Measurements from ENCODE around the gene CYP46A1.
A peak's percentile ranks its signal among the peaks of the same experiment; 100 is the strongest.

Gene CYP46A1

DNA sequence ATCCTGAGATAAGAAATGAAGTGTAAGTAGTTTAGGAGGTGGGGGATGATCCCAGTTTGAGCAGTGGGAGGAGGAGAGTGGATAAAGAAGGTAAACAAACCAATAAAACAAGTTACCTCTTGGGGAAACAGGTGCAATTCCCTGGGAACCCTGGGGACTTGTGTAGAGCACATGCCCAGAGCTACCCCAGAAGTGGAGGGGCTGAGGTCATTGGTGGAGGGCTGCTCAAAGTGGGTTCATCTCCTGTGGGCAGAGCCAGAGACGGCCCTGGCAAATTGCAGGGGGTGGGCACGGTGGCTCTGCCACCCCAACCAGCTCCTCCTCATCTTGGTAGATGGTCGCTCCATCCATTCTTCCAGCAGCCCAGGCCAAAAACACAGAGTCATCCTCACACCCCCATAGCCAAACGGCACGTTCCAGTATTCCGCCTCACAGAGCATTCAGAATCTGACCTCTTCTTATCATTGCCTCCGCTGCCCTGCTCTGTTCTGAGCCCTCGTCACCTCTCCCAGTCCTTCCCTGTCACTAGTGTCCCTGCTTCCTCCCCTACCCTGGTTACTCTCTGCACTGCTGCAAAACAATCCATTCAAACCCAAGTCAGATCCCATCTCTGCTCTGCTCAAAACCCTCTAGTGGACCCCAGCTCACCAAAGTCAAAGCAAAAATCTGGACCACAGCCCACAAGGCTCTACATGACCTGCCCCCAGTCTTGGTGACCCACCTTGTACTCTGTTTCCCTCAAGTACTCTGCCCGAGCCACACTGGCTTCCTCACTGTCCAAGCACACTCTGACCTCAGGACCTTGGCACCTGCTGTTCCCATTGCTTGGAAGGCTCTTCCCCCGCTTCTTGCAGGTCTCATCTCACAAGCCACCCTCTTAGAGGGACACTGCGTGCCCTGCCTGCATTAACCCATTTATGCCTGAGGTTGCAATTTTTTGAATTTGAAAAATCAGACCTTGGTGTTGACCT, 5.5 kb downstream of the CYP46A1 start:
- peak in 1 of 14 donors; percentile 1 for DNase-seq

DNA sequence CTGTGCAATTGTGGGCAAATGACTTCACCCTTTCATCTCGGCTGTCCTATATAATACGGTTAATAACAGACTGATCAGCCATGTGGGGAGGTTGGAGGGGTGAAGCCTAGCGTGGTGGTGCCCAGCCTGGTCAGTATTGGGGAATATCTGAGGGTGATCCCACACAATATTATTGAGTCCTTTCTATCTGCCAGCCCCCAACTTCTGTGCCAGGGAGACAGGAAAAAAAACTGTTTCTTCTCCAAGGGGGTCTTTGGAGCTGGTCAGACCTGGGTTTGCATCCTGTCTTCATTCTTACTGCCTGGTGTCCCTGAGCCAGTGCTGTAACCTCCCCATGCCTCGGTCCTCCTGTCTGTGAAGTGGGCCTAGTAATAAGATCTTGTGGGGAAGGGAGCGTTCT, 6.5 kb downstream of the CYP46A1 start:
- no peak for DNase-seq

DNA sequence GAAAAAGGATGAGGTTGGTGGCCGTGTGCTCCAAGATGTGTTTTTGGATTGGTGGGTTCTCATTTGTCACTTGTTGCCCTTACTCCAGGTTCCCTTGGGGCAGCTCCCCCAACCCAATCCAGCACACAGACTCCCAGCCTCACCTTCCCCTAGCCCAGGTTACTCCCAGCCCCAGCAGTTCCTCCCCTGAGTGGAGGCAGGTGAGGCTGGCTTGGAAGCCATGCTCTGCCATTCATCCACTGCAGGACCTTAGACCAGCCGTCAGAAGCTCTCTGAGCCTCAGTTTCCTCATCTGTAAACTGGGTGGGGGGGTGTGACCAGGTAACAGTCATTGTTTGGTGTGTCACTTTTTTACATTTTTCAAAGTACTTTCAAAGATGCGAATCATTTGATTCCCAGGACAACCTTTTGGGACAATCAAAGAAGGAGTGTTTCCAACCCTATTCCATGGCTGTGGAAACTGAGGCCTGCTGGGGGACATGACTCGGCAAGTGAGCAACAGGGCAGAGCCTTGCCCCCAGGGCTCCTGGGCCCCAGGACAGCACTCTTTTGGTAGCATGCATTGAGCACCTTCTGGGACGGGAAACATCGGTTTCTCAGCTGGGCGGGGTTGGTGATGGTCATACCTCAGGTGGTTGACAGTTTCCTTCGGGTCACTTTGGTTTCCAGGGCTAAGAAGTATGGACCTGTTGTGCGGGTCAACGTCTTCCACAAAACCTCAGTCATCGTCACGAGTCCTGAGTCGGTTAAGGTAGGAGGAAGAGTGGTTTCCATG, 7.2 kb downstream of the CYP46A1 start:
- DNase-seq = no peak

DNA sequence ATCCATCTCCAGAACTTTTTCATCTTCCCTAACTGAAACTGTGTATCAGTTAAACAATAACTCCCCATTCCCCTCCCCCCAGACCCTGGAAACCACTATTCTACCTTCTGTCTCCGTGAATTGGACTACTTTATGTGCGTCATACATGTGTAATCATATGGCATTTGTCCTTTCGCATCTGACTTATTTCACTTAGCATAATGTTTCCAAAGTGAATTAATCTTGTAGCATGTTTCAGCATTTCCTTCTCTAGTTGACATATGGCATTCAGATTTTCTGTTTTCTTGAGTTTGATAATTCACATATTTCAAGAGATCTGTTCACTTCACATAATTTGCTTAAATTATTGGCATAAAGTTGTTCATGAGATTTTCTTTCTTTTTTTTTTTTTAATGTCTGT, 9.8 kb downstream of the CYP46A1 start:
- no peak for DNase-seq

DNA sequence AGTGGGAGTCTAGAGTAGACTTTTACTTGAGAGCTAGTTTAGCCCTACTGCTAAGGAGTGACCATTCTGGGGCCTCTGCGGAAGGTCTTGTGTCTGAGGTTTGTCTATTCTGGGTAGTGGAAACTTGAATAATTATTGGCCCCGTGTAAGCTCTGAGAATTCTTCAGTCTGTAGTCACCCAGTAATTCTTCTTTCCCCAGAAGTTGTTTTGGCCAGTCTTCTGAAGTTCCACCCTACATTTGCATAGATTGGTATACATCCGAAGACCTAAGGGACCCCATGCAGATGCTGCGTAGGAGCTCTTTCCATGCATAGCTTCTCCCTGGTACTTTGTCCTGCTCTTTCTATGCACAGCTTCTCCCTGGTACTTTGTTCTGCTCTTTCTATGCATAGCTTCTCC, 12.8 kb downstream of the CYP46A1 start:
- no peak for DNase-seq

DNA sequence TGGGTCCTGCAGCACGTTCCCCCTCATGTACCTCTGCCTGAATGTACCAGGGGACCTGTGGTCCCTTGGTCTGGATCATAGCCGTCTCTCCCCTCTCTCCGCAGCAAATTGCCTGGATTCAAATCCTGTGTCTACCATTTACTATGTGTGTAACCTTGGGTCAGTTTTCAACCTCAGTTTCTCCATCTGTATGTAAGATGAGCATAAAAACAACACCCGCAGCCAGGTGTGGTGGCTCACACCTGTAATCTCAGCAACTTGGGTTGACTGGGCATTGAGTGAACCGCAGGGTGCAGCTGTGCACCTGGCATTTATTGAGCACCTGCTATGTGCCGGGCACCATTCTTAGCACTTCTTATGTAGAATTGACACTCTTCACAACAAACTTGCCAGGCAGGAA, 14.1 kb downstream of the CYP46A1 start:
- DNase-seq = no peak

DNA sequence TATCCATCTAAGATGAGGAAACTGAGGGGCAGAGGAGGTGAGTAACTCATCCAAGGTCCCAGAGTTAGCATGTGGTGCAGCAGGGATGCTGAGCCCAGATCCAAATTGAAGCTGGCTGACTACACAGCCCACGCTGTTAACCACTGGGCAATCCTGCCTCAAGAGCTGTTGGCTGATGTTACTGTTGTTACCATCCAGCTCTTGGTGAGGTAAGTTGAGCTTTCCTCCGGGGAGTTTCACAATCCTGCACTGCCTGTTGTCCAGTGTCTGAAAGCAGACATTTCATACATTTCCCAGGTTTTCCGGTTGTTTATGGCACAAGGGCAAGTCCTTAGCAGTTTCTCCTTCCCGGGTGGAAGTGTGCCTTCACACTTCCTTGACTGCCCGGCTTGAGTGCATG, 14.5 kb downstream of the CYP46A1 start:
- no peak for DNase-seq

DNA sequence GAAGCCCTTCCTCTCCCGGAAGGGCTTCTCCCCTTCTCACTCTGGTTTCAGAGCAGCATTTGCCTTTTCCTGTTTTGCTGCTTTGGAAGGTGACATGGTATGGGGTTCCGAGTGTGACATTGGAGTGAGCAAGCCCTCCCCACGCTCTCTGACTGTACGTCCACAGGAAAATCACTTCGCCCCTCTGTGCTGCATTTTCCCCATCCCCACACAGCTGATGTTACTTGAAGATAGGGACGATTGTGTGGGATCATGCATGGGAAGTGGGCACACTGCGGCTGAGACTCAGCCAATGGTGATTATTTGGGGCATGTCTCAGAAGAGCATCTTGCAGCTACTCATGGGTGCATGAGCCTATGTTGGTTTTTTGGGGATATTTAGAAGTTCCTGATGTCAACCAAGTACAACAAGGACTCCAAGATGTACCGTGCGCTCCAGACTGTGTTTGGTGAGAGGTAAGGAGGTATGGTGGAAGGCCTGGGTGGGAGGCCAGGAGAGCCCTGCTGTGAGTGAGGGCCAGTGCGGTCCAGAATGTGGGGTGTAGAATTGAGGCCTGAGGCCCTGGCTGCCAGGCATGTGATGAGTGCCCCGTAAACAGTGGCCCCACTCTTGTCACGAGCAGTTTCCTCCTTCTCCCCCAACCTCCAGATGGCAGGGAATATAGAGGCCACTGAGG, 15.1 kb downstream of the CYP46A1 start:
- DNase-seq = no peak

DNA sequence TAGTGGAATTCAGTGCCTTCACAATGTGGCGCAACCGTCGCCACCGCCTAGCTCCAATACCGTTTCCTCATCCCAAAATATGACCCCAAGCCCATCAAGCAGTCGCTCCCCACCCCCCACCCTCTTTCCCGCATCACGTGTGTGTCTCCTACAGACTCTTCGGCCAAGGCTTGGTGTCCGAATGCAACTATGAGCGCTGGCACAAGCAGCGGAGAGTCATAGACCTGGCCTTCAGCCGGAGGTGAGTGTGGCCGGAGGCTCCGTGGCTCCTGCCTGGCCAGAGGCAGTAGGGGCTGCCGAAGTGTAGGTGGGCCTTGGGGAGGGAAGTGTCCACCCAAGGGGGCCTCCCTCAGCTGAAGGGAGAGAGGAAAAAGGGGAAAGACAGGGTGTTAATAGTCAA, 15.8 kb downstream of the CYP46A1 start:
- no peak for DNase-seq

DNA sequence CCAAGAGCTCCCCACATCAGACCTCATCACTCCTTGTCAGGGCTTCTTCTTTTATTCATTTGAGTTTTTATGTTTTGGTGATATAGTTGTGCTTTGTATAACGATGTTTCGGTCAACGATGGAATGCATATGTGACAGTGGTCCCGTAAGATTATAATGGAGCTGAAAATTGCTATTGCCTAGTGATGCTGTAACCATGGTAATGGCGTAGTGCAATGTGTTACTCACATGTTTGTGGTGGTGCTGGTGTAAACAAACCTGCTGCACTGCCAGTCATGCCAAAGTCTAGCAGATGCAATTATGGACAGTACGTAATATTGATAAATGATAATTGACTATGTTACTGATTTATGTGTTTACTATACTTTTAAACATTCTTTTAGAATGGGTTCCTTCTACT, 16.3 kb downstream of the CYP46A1 start:
- DNase-seq = no peak

DNA sequence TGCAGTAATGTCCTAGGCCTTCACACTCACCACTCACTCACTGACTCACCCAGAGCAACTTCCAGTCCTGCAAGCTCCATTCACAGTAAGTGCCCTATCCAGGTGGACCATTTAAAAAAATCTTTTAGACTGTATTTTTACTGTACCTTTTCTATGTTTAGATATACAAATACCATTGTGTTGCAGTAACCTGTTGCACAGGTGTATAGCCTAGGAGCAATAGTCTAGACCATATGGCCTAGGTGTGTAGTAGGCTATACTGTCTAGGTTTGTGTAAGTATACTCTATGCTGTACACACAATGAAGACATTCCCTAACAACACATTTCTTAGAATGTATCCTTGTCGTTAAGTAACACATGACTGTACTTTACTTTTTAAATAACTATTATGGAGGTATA, 17.2 kb downstream of the CYP46A1 start:
- no peak for DNase-seq

DNA sequence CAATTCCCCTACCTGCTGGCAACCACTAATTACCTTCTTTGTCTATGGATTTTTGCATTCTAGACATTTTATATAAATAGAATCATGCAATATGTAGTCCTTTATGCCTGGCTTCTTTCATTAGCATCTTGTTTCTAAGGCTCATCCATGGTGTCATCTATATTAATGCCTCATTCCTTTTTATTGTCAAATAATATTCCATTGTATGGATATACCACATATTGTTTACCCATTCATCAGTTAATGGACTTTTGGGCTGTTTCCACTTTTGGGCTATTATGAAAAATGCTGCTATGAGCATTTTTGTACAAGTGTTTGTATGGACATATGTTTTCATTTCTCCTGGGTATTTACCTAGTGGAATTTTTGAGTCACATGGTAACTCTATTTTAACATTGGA, 18.0 kb downstream of the CYP46A1 start:
- DNase-seq = no peak

DNA sequence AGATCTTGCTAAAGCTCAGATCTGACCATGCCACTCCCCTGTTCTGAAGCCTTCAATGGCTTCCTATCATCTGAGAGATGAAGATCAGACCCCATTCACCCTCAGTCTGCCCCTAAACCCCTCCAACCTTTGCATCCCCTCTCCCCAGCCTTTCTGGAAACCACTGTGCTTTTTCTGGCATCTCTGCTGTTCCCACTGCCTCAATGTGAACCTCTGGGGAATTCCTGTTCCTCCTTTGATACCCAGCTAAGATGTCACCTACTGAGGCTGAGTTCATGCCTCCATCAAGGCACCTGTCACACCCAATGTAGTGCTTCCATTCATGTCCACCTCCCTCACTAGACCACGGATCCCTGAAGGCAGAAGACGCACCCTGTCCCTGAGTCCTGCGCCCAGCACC, 19.3 kb downstream of the CYP46A1 start:
- no peak for DNase-seq

DNA sequence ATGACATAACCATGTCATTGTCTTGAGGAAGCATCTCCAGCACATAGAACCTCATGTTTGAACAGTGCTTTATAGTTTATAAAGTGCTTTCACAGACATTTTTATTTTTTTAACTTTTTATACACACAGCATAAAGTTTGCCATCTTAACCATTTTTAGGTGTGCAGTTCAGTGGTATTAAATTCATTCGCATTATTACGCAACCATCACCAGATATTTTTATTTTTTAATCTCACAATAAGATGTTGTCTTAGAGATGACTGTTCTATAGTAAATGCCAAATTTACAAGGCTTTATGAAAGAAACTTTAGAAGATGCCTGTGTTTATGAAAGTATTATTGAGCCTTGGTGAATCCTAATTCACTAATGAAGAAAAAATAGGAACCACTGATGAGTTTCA, 19.9 kb downstream of the CYP46A1 start:
- no peak for DNase-seq

DNA sequence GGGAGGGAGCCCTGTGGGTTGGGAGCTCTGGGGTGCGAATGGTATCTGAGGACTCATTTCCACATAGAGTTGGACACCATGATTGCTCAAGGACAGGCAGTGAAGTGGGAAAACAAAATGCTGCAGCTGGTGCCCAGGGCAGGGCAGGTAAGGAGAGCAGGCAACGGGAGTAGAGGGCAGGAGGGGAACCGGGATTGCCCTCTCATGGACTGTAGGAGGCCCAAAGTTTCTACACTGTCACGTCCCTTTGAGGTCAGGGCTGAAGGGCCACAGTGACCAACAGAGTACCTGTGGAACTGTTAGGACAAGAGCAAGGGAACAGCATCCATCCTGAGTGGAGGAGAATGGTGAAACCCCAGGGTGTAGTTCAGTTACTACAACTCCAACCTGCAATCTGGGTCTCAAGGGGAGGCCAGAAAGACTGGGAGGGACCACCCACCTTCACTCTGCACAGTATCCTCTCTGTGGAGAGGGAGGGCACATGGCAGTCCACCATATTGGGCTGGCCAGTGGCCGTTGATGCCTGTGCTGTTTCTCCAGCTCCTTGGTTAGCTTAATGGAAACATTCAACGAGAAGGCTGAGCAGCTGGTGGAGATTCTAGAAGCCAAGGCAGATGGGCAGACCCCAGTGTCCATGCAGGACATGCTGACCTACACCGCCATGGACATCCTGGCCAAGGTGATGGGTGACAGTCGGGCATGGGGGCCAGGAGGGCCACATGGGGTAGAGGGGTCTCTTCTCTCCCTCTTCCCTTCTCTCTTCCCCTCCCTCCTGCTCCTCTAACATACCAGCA, 22.2 kb downstream of the CYP46A1 start:
- DNase-seq = no peak

DNA sequence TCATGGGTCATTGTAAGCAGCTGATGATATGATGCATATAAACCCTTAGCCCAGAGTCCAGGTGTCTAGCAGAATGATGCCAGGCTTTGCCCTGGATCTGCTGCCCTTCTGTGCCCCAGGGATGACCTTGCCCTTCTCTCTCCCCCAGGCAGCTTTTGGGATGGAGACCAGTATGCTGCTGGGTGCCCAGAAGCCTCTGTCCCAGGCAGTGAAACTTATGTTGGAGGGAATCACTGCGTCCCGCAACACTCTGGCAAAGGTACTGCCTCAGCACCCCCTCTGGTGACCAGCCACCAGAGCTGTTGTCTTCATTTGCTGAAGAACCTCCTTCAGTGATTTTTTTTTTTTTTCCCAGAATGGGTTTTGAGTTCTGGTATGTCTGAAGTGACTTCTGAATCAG, 23.3 kb downstream of the CYP46A1 start:
- no peak for DNase-seq

DNA sequence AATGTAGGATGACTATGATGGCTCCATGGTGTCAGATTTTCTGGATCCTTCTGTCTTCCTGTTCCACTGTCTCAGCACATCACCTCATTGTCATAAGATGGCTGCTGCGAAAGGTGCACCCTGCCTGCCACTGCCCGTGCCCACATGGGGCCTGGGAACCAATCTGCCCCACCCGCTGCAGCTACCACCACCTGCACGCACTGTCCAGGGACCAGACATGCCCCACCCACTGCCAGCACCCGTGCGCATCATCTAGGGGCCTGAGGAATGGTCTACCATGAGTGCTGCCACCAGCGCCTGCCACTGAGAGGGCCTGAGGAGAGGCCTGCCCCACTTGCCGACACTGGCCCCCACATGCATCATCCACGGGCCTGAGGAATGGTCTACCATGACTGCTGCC, 23.8 kb downstream of the CYP46A1 start:
- no peak for DNase-seq

DNA sequence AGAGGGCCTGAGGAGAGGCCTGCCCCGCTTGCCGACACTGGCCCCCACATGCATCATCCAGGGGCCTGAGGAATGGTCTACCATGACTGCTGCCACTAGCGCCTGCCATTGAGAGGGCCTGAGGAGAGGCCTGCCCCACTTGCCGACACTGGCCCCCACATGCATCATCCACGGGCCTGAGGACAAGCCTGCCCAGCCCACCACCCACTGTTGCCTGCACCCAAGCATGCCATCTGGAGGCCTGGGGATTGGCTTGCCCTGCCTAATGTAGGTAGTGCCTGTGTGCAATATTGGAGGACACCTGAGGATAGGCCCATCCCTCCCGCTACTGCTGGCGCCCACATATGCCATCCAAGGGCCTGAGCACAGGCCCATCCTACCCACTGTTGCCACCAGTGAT, 24.4 kb downstream of the CYP46A1 start:
- no peak for DNase-seq

DNA sequence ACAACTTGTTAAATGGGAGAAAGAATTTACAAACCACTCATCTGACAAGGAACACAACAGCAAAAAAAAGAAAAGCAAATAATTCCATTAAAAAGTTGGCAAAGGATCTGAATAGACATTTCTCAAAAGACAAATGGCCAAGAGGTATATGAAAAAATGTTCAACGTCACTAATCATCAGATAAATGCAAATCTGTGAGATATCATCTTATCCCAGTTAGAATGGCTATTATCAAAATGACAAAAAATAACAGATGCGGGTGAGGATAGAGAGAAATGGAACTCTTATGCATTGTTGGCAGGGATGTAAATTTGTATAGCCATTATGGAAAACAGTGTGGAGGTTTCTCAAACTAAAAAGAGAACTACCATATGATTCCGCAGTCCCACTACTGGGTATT, 29.9 kb downstream of the CYP46A1 start:
- DNase-seq = no peak

DNA sequence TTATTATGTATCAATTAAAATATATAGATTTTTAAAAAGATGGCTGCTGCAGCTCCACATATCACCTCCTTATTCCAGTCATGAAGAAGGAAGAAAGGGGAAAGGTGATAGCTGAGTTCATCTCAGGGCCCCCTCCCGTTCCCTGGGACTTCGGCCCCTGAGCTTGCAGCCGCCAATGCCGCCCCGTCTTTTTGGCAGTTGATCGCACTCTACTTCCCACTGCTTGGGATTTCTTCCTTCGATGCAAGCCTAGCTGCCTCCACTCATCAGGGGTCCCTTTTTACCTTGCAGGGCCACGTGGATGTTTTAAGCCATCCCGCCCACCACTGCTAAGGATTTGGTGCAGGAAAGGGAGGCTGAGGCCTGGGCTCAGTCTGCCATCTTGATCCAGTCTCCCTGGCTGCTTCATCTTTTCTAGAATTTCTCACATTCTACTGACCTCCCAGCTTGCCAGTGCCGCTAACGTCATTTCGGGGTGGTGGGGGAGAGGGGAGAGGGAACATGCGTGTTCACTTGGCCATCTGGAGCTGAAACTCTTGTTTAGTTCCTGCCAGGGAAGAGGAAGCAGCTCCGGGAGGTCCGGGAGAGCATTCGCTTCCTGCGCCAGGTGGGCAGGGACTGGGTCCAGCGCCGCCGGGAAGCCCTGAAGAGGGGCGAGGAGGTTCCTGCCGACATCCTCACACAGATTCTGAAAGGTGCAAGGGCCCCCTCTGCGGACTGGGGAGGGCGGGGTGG, 31.3 kb downstream of the CYP46A1 start:
- no peak for DNase-seq

DNA sequence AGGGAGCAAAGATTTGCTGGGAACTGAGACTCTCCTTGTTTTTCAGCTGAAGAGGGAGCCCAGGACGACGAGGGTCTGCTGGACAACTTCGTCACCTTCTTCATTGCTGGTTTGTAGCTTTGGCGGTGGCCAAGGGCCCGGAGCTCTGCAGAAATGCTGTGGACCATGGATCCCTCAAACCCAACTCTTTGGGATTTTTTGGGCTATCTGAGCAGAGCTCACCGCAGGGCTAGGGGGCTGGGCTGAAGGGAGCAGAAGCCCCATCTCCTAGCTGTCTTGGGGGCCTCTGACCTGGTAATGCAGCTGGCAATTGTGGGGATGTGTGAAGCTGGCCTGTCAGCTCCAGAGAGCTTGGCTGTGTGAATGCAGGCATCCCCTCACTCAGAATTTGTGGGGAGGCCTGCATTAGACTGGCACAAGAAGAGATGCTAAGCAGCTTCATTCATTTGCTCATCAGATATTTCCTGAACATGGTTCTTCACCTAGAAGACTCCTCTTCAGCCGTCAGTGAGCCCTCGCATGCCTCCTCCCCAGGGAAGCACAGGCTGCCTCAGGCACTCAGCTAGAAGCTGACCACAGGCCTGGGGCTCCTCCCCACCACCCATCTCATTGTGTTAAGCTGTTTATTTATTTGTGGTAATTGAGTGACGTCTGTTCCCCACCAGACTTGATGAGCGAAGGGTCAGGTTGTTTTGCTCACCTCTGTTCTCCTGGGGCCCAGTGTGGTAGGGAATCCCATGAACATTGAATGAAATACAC, 32.2 kb downstream of the CYP46A1 start:
- no peak for DNase-seq
